ENCODE measurements around the gene ZSCAN31. TPM values are rescaled to one million over a fixed set of nuclear protein-coding genes. Genes with fewer than 3 reads are reported as not detected.
A peak's percentile ranks its signal among the peaks of the same experiment; 100 is the strongest.

ZSCAN31 gene
- total and polyA plus RNA-seq, 10 of the 15 experiments (the other 5 are each of a cell fraction or from before 2014, with no cell fraction given), result 1.6 to 5.2 (median 2.9) TPM

GRCh38 chr6:28335564-28336283 lies at the start of gene ZSCAN31 (continued):
- TF ChIP-seq PRDM15 (CRISPR knock-in tag; IDR thresholded peaks at IDR 0.05), result no peak
- peak; percentile 7 to 25; a peak in 1 of 4 replicates for TF ChIP-seq BHLHE40 (IDR thresholded peaks at IDR 0.05; ENCODE audit: borderline replicate concordance in 1 of 2, low read depth in 2 of 2, low read length in 1 of 2)
- peak; percentile 66; the same call in 1 of the 2 replicates for TF ChIP-seq RFX5 (IDR thresholded peaks at IDR 0.05; ENCODE audit: low read depth, low read length)
- TF ChIP-seq RBBP5 (conservative IDR thresholded peaks at IDR 0.05), result no peak
- TF ChIP-seq HDAC2 (IDR thresholded peaks at IDR 0.05), result no peak
- peak; percentile 73 for TF ChIP-seq YY1 (IDR thresholded peaks at IDR 0.05; ENCODE audit: low read depth, low read length)
- peak; percentile 36; the same call in 1 of the 2 replicates for TF ChIP-seq JUNB (IDR thresholded peaks at IDR 0.05)
- no peak for TF ChIP-seq MEF2B (IDR thresholded peaks at IDR 0.05; ENCODE audit: partially characterized antibody, poor library complexity, severe bottlenecking)
- TF ChIP-seq ZBTB33 (IDR thresholded peaks at IDR 0.05), result no peak
- TF ChIP-seq CREB1 (IDR thresholded peaks at IDR 0.05; ENCODE audit: low read depth), result peak; percentile 63
- peak; percentile 94 for TF ChIP-seq ATF7 (IDR thresholded peaks at IDR 0.05; ENCODE audit: low read depth)
- TF ChIP-seq TAF1 (IDR thresholded peaks at IDR 0.05; ENCODE audit: borderline replicate concordance, low read depth, low read length), result peak; percentile 42; the same call in 1 of the 2 replicates
- no peak for TF ChIP-seq SIX5 (IDR thresholded peaks at IDR 0.05; ENCODE audit: low read depth, low read length, severe bottlenecking)

Data from GM12878 (cell line).